ENCODE measurements around the gene ZMYND8.

GRCh38 chr20:47273591-47274235, 82.8 kb downstream of the ZMYND8 start:
- no peak for TF ChIP-seq CTCF (IDR thresholded peaks at IDR 0.05)
- no peak for TF ChIP-seq POLR2A (IDR thresholded peaks at IDR 0.05)

All from thyroid gland (tissue), 4 donors.